Retina (tissue), 1 donor: ENCODE measurements around the gene SMIM10.
"Not testable (repeated sequence)": the region's sequence is repeated elsewhere in the genome, so short reads cannot be mapped to it uniquely, and the experiment has no call there.

Source experiments
- DNase-seq: peaks from one replicate; pipeline ENCODE4 v3.0.0-alpha.2; 2016

The SMIM10 gene

GRCh38 chrX:135015523-135016245, 24.9 kb downstream of the SMIM10 start:
- DNase-seq = no peak

GRCh38 chrX:135019890-135020289, 29.1 kb downstream of the SMIM10 start:
- DNase-seq = not testable (repeated sequence)

- not testable (repeated sequence) for DNase-seq
Observed at GRCh38 chrX:135023791-135024190, 33.0 kb downstream of the SMIM10 start.

GRCh38 chrX:135024526-135024925, 33.7 kb downstream of the SMIM10 start:
- peak; percentile 9 for DNase-seq

GRCh38 chrX:135030207-135030963, 39.6 kb downstream of the SMIM10 start:
- DNase-seq = not testable (repeated sequence)

GRCh38 chrX:135041149-135042123, 50.6 kb downstream of the SMIM10 start:
- DNase-seq = not testable (repeated sequence)
